Loucy (cell line): ENCODE results near the gene PDXP.

Source experiments
- H2AFZ ChIP-seq: fragments of 200-600 bp; sonication (generic); 2 replicates; pipeline ENCODE4 v1.6.0; 2016; ENCODE audit warnings: antibody characterized with exemption, mild to moderate bottlenecking, low read length, moderate library complexity
- H3F3A ChIP-seq: fragments of 200-600 bp; 2 replicates; pipeline ENCODE4 v1.6.0; 2016; ENCODE audit warnings: antibody characterized with exemption, low read depth, mild to moderate bottlenecking
- H3K27me3 ChIP-seq: fragments of 200-600 bp; sonication (generic); 2 replicates; pipeline ENCODE4 v1.6.1; 2014; ENCODE audit warnings: low read length, mild to moderate bottlenecking; ENCODE audit not compliant: insufficient read depth, poor library complexity, severe bottlenecking
- H3K36me3 ChIP-seq: fragments of 200-600 bp; sonication (generic); 2 replicates; pipeline ENCODE4 v1.6.1; 2016; ENCODE audit warnings: low read length; ENCODE audit not compliant: insufficient read depth
- H3K4me1 ChIP-seq: fragments of 200-600 bp; sonication (generic); 2 replicates; pipeline ENCODE4 v1.5.1; 2014; ENCODE audit warnings: low read length, mild to moderate bottlenecking; ENCODE audit not compliant: insufficient read depth, poor library complexity, severe bottlenecking
- H3K4me2 ChIP-seq: fragments of 200-600 bp; sonication (generic); 2 replicates; pipeline ENCODE4 v1.6.0; 2014; ENCODE audit warnings: antibody characterized with exemption, low read length, low read depth, mild to moderate bottlenecking; ENCODE audit not compliant: poor library complexity, severe bottlenecking
- H3K4me3 ChIP-seq: fragments of 200-600 bp; sonication (generic); 2 replicates; pipeline ENCODE4 v1.5.1; 2014; ENCODE audit warnings: low read length, mild to moderate bottlenecking, mixed read lengths; ENCODE audit not compliant: poor library complexity, severe bottlenecking
- H3K79me2 ChIP-seq: fragments of 200-600 bp; sonication (generic); 2 replicates; pipeline ENCODE4 v1.6.1; 2014; ENCODE audit warnings: low read length; ENCODE audit not compliant: insufficient read depth
- H3K9ac ChIP-seq: fragments of 200-600 bp; sonication (generic); 2 replicates; pipeline ENCODE4 v1.6.0; 2014; ENCODE audit warnings: mild to moderate bottlenecking, low read depth, low read length, moderate library complexity; ENCODE audit not compliant: poor library complexity, severe bottlenecking
- H3K9me2 ChIP-seq: fragments of 200-600 bp; sonication (generic); replicated peaks from 2 replicates; pipeline ENCODE4 v1.6.1; 2016; ENCODE audit warnings: low read depth, low read length, mixed read lengths
- H3K9me3 ChIP-seq: fragments of 200-600 bp; sonication (generic); 2 replicates; pipeline ENCODE4 v1.6.1; 2014; ENCODE audit warnings: mild to moderate bottlenecking, antibody characterized with exemption, low read length, low read depth; ENCODE audit not compliant: insufficient read depth
- H4K20me1 ChIP-seq: fragments of 200-600 bp; sonication (generic); 2 replicates; pipeline ENCODE4 v1.6.0; 2014; ENCODE audit warnings: antibody characterized with exemption, low read length, mild to moderate bottlenecking; ENCODE audit not compliant: insufficient read depth, poor library complexity, severe bottlenecking
- CTCF ChIP-seq: fragments of 200-600 bp; sonication (generic); conservative IDR thresholded peaks from 2 replicates; pipeline ENCODE4 v1.5.1; 2014; ENCODE audit warnings: mild to moderate bottlenecking, antibody characterized with exemption, low read length
- EZH2phosphoT487 ChIP-seq: fragments of 200-600 bp; IDR thresholded peaks from 2 replicates; pipeline ENCODE4 v1.6.1; 2018; ENCODE audit warnings: antibody characterized with exemption, mild to moderate bottlenecking, moderate library complexity, borderline replicate concordance

Gene PDXP

GRCh38 chr22:37711490-37711889, 53.0 kb downstream of the PDXP start:
- H3K79me2 ChIP-seq, result no peaks in the 10 kb centered on the region
- no peaks in the 10 kb centered on the region for H3K4me1 ChIP-seq
- no peaks in the 10 kb centered on the region for H3K27me3 ChIP-seq
- H3K4me2 ChIP-seq, result no peak overlapping the region
- H3F3A ChIP-seq, result no peaks in the 10 kb centered on the region
- H2AFZ ChIP-seq, result no peak overlapping the region
- H3K9me3 ChIP-seq, result no peaks in the 10 kb centered on the region
- no peak overlapping the region for H3K9ac ChIP-seq
- no peaks in the 10 kb centered on the region for H4K20me1 ChIP-seq
- no peaks in the 10 kb centered on the region for H3K9me2 ChIP-seq
- no peaks in the 10 kb centered on the region for H3K36me3 ChIP-seq
- TF ChIP-seq EZH2phosphoT487 (no peak), CTCF (no peak)
- H3K4me3 ChIP-seq, result no peak overlapping the region

- no peaks in the 10 kb centered on the region for H3K9me3 ChIP-seq
- H3K36me3 ChIP-seq, result no peaks in the 10 kb centered on the region
- TF ChIP-seq CTCF, result no peak
- TF ChIP-seq EZH2phosphoT487, result no peak
- H3K4me2 ChIP-seq, result no peak overlapping the region
- no peak overlapping the region for H3K9ac ChIP-seq
- no peak overlapping the region for H2AFZ ChIP-seq
- H3K4me1 ChIP-seq, result no peaks in the 10 kb centered on the region
- H3K27me3 ChIP-seq, result no peaks in the 10 kb centered on the region
- H4K20me1 ChIP-seq, result no peaks in the 10 kb centered on the region
- no peaks in the 10 kb centered on the region for H3K9me2 ChIP-seq
- no peaks in the 10 kb centered on the region for H3K79me2 ChIP-seq
- H3F3A ChIP-seq, result no peaks in the 10 kb centered on the region
- no peak overlapping the region for H3K4me3 ChIP-seq
Observed at GRCh38 chr22:37713761-37714160, 55.2 kb downstream of the PDXP start.

DNA sequence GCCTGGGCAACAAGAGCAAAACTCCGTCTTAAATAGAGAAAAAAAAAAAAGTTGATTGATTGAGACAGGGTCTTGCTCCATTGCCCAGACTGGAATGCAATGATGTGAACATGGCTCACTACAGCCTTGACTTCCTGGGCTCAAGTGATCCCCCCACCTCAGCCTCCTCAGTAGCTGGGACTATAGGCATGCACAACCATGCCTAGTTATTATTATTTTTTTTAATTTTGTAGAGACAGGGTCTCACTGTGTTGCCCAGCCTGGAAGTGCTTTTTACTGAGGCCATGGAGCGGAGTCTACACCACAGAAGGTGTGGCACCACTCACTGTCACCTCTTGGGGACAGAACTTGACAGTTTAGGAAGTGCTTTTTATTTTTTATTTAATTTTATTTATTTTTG, 56.1 kb downstream of the PDXP start:
- Histone ChIP-seq H3K9me2 (no peaks in the 10 kb centered on the region), H4K20me1 (no peaks in the 10 kb centered on the region), H3K36me3 (no peaks in the 10 kb centered on the region), H3K4me1 (no peaks in the 10 kb centered on the region), H3K4me2 (no peak overlapping the region), H3K9me3 (no peaks in the 10 kb centered on the region), H3K27me3 (no peaks in the 10 kb centered on the region), H3F3A (no peaks in the 10 kb centered on the region), H2AFZ (no peak overlapping the region), H3K4me3 (no peak overlapping the region), H3K79me2 (no peaks in the 10 kb centered on the region), H3K9ac (no peak overlapping the region)
- TF ChIP-seq EZH2phosphoT487 (no peak), CTCF (no peak)
